NB4 (cell line): ENCODE results near the gene ALPK3.

ENCODE experiments used
- CTCF ChIP-seq: IDR thresholded peaks from one replicate; pipeline ENCODE4 v1.5.1; 2012; ENCODE audit warnings: low read depth, low read length
- POLR2A ChIP-seq: IDR thresholded peaks from 2 replicates; pipeline ENCODE4 v1.6.1; 2011; ENCODE audit warnings: mild to moderate bottlenecking; ENCODE audit not compliant: insufficient read length; ENCODE audit errors: extremely low read depth

GRCh38 chr15:84834229-84834955, 17.2 kb downstream of the ALPK3 start:
- TF ChIP-seq CTCF (no peak), POLR2A (no peak)
